LoVo (cell line): ENCODE results near the gene P2RY14.
"Not testable (repeated sequence)": the region's sequence is repeated elsewhere in the genome, so short reads cannot be mapped to it uniquely, and the experiment has no call there.

Experiments
- DNase-seq: peaks from one replicate; pipeline ENCODE4 v3.0.0-alpha.2; 2016; ENCODE audit warnings: low spot score

Gene P2RY14

DNA sequence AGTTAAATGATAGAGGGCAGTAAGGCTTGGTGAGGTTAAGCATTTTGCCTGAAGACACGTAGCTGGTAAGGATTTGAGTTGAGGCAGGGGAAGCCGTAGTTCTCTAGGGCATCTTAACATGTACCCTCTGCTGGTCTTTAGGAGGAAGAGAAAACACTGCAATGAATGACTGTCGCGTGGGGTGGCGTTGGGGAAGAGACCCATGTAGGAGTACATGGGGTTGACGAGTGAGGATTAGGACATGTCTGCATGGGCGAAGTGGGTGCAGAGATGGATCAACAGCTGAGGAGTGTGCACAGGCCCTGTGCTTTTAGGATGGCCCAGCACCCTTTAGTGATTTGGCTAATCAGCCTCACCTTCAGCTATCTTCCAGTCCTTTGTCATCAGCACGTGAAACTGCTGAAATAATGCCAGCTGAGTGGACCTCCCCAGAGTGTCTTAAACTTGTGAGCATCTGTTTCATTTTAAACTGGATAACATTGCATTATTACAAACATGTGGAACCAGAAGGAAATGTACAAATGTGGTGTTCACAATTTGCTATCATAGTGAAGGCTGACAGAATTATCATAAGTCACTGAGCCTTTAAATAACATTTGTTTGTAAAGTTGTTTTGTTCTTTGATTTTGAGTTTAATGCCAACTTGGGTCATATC lies 15.3 kb downstream of the P2RY14 start:
- DNase-seq, result no peak

- DNase-seq, result no peak
Measured at GRCh38 chr3:151259664-151260063, 18.7 kb downstream of the P2RY14 start.

- no peak for DNase-seq
Measured at GRCh38 chr3:151256749-151257148, 21.6 kb downstream of the P2RY14 start.

DNA sequence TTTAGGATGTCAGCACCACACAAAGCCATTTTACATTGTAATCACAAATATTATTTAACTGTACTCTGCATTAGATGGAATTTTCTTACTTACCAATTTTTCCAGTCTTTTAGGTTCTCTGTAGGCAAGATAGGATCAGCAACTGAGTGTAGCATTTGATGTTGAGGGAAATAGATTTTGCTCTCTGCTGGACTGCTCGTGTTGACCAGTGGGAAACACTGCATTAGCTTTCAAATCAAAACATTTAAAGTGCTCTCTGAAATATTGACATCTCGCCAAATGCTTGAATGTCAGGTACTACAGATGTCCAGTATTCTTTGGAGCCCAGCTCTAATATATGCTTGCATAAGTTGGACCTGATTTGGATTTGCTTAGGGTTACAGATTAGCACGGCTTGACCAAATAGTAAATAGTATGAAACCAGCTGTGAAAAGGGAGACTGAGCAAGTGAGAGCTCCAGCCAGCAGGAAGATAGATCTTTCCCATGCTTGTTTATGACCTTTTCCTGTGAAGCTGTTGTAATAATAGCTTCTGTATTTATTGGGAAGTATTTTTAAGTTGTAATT lies 29.5 kb downstream of the P2RY14 start:
- DNase-seq, result no peak

DNA sequence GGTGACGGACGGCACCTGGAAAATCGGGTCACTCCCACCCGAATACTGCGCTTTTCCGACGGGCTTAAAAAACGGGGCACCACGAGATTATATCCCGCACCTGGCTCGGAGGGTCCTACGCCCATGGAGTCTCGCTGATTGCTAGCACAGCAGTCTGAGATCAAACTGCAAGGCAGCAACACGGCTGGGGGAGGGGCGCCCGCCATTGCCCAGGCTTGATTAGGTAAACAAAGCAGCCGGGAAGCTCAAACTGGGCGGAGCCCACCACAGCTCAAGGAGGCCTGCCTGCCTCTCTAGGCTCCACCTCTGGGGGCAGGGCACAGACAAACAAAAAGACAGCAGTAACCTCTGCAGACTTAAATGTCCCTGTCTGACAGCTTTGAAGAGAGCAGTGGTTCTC lies 36.3 kb downstream of the P2RY14 start:
- DNase-seq, result not testable (repeated sequence)

GRCh38 chr3:151236736-151237135 lies 41.6 kb downstream of the P2RY14 start:
- no peak for DNase-seq

DNA sequence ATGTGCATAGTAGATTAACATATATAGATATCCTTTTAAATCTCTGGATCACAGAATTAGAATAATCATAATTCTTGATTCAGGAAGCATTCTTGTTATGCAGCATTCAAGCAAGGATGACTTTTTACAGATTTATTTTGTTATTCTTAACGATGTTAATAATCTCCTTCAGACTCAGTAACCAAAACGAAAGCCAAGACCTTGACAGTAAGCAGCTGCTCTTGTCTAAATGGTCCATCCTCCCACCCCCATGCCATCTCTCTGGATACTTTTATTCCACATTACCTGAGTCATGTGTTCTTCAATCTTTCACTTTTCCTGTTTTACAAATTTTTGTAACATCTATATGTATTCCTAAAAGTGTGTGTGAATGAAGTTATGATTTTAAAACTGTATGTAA lies 42.0 kb downstream of the P2RY14 start:
- no peak for DNase-seq

DNA sequence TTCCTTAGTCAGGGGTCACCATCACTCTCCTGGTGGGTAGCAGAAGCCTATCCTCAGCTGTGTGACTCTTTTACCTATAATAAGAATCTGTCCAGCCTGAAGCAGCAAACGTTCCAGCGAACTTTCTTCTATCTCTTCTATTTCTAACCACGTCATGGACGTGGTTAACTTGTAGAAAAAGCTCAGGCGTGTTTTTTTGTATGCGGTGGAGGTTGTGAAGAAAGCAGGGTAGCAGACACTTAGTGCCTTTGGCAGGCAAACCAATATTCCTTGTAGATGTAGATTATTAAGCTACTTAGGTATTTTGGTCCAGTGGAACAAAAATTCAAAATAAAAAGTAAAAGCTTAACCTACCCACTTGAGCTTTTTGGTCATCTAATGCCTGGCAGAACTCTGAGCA lies 43.5 kb downstream of the P2RY14 start:
- DNase-seq, result no peak

DNA sequence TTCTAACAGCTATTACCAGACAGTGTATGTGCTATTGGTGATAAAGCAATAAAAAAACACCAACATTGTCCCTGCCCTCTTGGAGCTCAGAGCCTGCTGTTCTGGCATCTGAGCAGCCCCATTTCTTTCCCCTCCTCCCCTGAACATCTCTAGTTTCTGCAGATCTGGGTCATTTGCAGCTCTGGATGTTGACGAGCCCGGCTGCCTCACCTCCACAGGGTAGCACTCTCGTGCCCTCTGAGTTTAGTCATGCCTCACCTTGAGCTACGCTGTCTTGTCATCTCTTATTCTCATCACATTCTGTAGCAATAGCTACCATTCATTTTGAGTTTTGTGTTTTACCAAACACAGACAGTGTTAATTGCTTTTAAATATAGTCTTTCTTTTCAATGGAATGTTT lies 45.4 kb downstream of the P2RY14 start:
- no peak for DNase-seq

GRCh38 chr3:151232403-151232802 lies 45.9 kb downstream of the P2RY14 start:
- not testable (repeated sequence) for DNase-seq

DNA sequence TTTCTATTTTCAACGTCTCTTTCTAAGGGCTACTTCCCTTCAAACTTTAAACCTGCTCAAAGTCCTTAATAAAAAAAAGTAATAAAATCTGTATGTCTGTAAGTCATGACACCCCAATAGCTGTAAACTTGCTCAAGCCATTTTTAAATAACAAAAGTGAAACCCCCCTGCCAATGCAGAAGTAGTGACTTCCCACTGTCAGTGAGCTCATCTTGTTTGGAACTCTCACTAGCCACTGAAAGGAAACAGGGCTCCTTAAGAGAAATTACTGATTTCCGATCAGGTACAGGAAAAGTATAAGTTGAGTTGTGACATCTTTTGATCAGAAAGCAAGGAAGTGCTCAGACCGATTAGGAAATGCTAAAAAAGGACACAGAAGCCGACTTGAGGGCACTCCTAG lies 47.7 kb downstream of the P2RY14 start:
- DNase-seq, result no peak

DNA sequence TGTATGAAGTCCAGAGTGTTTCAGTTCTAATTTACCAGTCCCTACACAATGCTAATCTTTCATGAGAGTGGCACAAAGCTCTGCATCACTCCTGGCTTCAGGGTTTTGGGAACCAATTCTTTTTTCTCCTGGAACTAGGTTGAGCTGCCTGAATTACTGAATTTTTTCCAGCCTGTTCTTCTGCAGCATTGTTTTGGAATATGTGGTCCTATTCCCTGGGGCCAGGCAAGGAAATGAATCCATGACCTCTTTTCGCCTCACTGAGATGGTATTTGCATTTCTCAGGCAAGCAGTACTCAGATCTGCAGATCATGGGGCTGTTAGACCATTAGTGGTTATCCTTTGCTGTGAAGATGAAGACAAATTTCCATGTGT lies 49.7 kb downstream of the P2RY14 start:
- no peak for DNase-seq

DNA sequence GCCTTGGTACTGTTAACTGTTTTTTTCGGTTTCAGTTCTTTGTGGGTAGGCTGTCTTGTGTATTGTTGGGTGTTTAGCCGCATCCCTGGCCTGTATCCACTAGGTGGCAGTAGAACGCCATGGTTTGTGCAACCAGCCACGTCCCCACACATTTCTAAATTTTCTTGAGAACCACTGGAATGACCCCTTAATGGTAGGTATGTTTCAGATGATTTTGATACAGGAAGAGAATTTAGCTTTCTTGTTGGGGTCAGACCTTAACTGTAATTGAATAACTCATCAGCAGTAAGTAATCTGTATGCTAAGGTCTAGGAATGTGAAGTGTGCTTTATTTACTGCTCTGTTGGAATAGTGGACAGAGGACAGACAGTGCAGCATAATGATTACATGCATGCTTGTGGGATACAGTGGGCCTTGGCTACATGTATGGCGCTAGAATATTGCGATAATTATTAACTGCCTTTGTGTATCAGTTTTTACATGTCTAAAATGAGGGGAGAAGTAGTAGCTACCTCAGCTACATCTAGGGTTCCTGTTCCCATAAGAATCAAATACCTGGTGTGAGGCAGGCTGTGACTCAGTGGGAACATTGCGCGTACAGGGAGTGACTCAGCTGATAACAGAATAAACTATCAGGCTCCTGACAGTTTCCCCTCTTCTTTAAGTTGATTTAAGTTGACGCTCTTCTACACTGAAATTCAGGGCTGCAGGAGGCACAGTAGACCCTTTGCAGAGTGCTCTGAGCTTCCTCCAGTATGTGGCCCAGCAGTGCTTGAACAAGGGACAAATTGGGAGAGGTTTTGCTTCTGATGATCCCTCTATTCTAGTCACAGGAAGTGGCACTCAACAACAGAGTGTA lies 50.3 kb downstream of the P2RY14 start:
- DNase-seq, result peak; percentile 66

GRCh38 chr3:151227266-151227806 lies 51.0 kb downstream of the P2RY14 start:
- no peak for DNase-seq

DNA sequence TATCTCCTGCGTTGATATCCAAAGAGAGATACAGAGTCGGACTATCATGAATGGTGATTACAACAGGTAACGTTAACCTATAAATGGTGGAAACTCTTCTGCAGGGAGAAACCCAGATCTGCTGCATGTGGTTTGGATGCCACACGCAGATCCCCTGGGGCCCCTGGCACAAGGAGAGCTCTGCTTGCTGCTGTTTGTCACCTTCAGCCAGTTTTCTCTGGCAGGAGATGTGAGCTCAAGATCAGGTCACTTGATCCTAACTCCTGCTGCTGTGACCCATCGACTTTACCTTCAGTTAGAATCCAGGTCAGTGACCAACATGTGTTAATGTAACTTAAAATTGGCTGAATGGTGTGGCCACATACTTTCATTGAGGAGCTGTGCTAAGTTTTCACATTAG lies 51.5 kb downstream of the P2RY14 start:
- DNase-seq, result no peak

- DNase-seq, result peak; percentile 7
Measured at GRCh38 chr3:151226088-151226563, 52.2 kb downstream of the P2RY14 start.

GRCh38 chr3:151225040-151225975 lies 53.0 kb downstream of the P2RY14 start:
- DNase-seq, result no peak

GRCh38 chr3:151224268-151224866 lies 54.0 kb downstream of the P2RY14 start:
- DNase-seq, result no peak

DNA sequence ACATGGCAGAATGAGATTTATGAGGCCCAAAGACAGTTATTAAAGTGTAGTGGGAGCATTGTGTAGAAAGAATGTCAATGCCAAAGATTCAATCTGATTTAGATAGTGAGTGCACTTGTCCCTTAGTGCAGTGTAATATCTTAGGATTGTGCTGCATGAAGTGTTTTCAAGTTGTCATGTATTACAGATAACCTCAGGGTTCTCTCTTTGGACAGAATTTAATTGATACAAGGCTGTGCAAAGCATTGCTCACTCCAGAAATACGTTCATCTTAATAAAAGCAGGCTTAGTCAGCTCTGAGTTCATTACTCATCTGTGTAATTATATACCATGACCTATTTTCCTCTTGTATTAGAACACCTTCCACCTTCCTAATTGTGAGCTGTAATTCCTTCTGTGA lies 59.3 kb downstream of the P2RY14 start:
- DNase-seq, result no peak

DNA sequence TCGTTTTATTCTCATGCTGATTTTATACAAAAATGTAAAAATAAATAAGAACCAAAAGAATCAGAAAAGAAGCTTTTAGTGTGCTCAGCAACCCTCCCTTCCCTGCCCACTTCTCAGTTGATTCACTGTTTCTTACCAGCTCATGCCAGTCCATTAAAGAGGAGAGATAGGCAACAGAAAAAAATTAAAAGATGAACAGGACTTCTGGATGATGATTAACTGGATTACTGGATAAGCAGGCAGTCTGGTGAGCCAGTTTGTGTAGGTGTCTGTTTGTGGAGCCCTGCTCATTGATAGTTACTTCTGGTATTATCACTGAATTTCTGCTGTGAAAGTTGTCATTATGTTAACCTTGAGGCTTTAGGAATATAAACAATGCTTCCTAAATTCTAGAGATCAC lies 60.2 kb downstream of the P2RY14 start:
- no peak for DNase-seq
